GM21619 (cell line): Measurements from ENCODE around the gene DOCK11.
"Not testable (repeated sequence)": the region's sequence is repeated elsewhere in the genome, so short reads cannot be mapped to it uniquely, and the experiment has no call there.

Experiments used
- ATAC-seq: cut with Tn5 transposase; IDR thresholded peaks from one replicate; pipeline ENCODE4 v1.9.1; 2021; ENCODE audit not compliant: unreplicated experiment

Gene DOCK11

GRCh38 chrX:118729042-118729652 lies 233.5 kb downstream of the DOCK11 start:
- ATAC-seq = no peak

DNA sequence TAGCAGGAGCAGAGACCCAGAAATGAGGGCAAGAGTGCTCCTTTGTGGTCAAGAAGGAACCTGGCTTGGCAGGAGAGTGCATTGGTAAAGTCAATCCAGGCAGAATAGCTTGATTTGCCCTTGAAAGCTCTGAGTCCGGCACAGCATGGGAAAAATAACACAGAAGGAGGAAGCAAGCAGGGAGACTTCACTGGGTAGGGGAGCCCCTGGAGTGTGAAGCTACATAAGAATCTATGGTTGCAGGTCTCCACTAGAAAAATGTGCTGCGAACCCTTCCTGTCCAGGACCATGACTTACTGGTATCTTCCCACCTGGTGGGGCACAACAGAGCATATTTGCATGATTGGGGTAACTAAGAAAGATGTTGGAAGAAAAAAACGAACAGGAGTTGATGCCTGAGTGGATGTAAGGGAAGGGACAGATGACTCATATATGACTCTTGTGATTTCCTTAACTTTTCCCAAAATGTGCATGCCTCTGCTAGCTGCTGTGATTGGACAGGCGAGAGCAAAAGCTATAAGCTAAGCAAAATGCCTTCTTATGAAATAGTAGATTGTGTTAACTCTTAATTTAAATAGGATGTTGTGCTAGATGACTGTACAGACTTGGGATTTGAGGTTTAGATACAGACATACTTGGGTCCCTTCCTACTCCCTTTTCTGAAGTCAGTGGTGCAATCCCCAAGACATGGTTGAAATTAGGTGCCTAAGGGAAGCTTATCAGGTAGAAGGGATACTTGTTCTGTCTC lies 235.1 kb downstream of the DOCK11 start:
- ATAC-seq = no peak

DNA sequence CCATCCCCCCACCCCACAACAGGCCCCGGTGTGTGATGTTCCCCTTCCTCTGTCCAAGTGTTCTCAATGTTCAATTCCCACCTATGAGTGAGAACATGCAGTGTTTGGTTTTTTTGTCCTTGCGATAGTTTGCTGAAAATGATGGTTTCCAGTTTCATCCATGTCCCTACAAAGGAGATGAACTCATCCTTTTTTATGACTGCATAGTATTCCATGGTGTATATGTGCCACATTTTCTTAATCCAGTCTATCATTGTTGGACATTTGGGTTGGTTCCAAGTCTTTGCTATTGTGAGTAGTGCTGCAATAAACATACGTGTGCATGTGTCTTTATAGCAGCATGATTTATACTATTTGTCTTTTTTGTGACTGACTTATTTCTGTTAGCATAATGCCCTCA lies 236.9 kb downstream of the DOCK11 start:
- ATAC-seq = not testable (repeated sequence)

DNA sequence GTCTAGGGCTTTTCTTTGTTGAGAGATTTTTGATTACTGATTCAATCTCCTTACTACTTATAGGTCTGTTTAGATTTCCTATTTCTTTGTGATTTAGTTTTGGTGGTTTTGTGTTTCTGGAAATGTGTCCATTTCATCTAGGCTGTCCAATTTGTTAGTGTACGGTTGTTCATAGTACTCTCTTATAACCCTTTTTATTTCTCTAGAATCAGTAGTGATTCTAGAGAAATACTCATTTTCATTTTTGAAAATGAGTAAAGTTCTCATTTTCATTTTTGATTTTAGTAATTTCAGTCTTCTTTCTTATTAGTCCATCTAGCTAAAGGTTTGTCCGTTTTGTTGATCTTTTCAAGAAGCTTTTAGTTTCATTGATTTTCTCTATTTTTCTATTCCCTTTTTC lies 239.3 kb downstream of the DOCK11 start:
- no peak for ATAC-seq
